Fibroblast of villous mesenchyme (primary cell): ENCODE data around the gene PLAAT4. TPM values are rescaled to one million over a fixed set of nuclear protein-coding genes. Genes with fewer than 3 reads are reported as not detected.

Experiments used
- DNase-seq: peaks from one replicate; pipeline ENCODE4 v3.0.0-alpha.2; 2010; ENCODE audit warnings: low read depth
- H3K4me3 ChIP-seq: 2 replicates; pipeline ENCODE4 v1.5.1; 2011; ENCODE audit warnings: low read depth, mild to moderate bottlenecking, low read length
- total RNA-seq: library from RNA; depleted of rRNA; stranded (reverse); fragments of >200 nt; gene quantifications from 2 replicates; pipeline ENCODE4 v1.2.3, GENCODE V29; 2012
- TF ChIP-seq, protein P1 (sequence below): IDR thresholded peaks from 2 replicates; pipeline ENCODE4 v1.5.1; 2012; ENCODE audit warnings: low read depth, mild to moderate bottlenecking, low read length; ENCODE audit not compliant: insufficient read depth

PLAAT4 gene
- total RNA-seq, 1 donor: 8.2 TPM

DNA sequence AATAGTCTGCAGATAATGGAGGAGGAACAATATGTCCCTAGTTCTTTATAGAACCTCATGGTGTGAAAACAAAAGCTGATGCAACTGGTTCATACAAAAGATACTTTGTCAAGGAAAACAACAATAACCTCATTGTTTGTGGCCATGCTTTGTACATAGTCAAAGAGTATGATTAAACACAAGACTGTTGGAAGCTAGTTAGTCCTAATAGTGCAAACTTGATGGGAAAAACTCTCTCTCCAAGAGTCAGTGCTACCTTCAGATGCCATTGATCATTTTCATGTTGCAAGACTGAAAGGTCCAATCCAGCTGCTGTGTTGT, 46.7 kb downstream of the PLAAT4 start:
- no peak overlapping the region for H3K4me3 ChIP-seq
- TF ChIP-seq, protein P1, sequence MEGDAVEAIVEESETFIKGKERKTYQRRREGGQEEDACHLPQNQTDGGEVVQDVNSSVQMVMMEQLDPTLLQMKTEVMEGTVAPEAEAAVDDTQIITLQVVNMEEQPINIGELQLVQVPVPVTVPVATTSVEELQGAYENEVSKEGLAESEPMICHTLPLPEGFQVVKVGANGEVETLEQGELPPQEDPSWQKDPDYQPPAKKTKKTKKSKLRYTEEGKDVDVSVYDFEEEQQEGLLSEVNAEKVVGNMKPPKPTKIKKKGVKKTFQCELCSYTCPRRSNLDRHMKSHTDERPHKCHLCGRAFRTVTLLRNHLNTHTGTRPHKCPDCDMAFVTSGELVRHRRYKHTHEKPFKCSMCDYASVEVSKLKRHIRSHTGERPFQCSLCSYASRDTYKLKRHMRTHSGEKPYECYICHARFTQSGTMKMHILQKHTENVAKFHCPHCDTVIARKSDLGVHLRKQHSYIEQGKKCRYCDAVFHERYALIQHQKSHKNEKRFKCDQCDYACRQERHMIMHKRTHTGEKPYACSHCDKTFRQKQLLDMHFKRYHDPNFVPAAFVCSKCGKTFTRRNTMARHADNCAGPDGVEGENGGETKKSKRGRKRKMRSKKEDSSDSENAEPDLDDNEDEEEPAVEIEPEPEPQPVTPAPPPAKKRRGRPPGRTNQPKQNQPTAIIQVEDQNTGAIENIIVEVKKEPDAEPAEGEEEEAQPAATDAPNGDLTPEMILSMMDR: no peak
- DNase-seq: no peak

DNA sequence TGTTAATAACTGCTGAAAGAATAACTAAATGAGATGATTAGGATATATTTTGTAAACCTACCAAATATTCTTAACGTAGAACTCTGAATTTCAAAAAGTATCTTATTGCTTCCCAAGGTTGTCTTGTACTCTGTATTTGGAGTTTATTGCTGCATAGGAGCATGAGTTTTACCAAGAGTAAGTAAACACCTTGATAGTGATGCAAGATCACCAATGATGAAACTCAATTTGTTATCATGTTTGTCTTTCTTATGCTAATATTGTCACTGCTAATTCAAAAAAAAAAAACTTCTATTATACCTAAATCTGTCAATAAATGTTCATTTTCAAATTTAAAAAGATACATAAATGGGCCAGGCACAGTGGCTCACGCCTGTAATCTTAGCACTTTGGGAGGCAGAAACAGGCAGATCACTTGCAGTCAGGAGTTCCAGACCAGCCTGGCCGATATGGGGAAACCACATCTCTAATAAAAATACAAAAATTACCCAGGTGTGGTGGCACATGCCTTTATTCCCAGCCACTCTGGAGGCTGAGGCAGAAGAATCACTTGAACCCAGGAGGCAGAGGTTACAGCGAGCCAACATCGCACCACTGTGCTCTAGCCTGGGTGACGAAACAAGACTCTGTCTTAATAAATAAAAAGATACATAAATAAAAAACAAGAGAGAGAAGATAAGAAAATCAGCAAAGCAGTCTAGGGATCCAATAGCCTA, 50.0 kb downstream of the PLAAT4 start:
- DNase-seq: no peak
- TF ChIP-seq, protein P1: no peak
- no peak overlapping the region for H3K4me3 ChIP-seq

DNA sequence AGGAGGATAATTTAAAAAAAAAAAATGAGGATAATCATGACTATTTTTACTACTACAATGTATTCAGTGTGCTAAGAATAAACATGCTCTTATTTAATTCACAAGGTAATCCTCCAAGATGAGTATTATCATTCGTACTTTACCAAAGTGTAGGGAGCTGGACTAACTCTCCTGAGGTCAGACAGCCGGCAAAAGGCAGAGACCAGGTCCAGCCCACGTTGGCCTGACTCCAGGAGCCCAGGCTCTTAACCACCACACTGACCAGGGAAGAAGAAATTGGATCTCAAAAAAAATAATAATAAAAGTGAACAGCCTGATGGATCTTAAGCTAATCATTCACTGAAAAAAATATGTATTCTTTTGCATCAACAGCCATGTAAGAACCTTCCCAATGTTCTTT, 52.4 kb downstream of the PLAAT4 start:
- DNase-seq: no peak
- no peak overlapping the region for H3K4me3 ChIP-seq
- TF ChIP-seq, protein P1: no peak

DNA sequence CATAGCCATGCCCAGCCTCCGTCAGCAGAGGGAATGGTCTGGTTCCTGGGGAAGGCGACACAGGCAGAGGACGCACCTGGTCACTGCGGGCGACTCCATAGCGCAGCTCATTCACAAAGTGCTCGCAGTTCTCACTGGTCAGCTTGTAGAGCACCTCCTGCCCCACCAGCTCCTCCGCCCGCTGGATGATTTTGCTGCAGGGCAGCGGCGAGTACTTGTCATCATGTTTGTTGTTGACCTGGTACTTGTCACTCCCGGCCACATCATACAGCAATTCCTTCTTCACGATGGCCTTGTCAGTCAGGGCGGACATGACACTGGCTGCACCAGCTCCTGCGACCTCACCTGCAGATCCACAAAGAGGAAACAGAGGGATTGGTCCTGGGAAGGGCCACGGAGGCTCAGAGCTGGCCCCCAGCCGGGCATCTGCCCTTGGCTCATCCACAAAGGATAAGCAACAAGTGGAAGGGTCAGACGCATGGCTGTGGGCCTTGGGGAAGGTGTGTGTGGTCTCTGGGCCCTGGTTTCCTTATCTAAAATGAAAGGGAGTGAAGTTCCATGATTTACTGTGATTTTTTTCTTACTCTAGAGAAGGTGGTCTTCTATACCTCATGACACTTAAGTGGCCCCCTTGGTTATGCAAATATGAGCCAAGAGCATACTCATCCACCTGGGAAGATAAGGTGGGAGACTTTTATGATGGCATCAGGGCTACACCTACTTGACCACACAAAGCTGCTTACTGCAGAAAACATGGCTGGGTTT, 53.6 kb downstream of the PLAAT4 start:
- TF ChIP-seq, protein P1: no peak
- H3K4me3 ChIP-seq: no peak overlapping the region
- no peak for DNase-seq

DNA sequence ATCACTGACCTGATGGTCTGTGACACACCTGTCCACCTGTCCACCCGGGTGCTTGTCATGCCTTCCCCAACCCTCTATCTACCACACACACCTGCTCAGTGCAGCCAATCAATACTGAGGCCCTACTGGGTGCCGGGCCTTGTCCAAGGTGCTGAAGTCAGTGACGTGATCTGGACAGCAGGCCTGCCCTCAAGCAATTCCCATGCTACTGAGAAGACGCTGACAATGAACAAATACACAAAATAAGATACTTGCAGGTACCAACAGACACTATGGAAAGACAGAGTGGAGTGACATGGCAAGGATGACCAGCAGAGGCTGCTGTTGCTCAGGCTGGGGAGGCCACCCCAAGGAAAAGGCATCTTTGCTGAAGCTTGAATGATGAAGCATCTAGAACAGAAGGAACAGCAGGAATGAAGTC, 56.4 kb downstream of the PLAAT4 start:
- peak; percentile 25 for DNase-seq
- H3K4me3 ChIP-seq: no peak overlapping the region
- TF ChIP-seq, protein P1: peak; percentile 66

DNA sequence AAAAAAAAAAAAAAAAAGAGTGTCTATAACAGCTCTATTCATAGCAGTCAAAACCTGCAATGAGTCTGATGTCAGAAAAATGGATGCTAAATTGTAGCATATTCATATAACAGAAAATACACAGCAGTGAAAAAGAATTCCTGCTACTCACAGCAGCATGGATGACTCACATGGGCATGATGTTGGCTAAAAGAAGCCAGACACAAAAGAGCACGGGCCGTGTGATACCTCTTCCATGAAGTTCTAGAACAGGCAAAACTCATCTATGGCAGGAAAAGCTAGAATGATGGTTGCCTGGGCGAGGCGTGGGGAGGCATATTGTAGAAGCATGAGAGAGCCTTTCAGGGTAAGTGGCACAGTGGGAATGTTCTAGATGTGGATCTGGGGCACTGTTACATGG, 58.7 kb downstream of the PLAAT4 start:
- TF ChIP-seq, protein P1: no peak
- no peak overlapping the region for H3K4me3 ChIP-seq
- no peak for DNase-seq

Other genes with a start within 250 kb of the PLAAT4 start
- not detected in 2 replicates for gene SLC22A9, start 167.0 kb upstream of the PLAAT4 start, total RNA-seq
- gene PLAAT5, start 45.6 kb upstream of the PLAAT4 start, total RNA-seq: not detected in 2 replicates
- not detected in 2 replicates for gene LGALS12, start 30.7 kb upstream of the PLAAT4 start, total RNA-seq
- not detected in 2 replicates for gene PLAAT2, start 26.6 kb downstream of the PLAAT4 start, total RNA-seq
- 4.2 and 6.0 TPM in 2 replicates for gene PLAAT3, start 77.6 kb downstream of the PLAAT4 start, total RNA-seq
- 123 and 152 TPM in 2 replicates for gene ATL3, start 134.6 kb downstream of the PLAAT4 start, total RNA-seq
- gene RTN3, start 144.7 kb downstream of the PLAAT4 start, total RNA-seq: 61.5 and 70.0 TPM in 2 replicates
- 12.2 and 16.0 TPM in 2 replicates for gene ZFTA, start 232.0 kb downstream of the PLAAT4 start, total RNA-seq